Ovary (tissue), 10 donors: ENCODE results near the gene WFDC12. TPM values are rescaled to one million over a fixed set of nuclear protein-coding genes. Genes with fewer than 3 reads are reported as not detected.

Experiments used
- DNase-seq, 5 donors: peaks; one replicate each; pipeline ENCODE4 v3.0.0-alpha.2; 2019 to 2020
- H3K27ac ChIP-seq, 2 donors: fragments of 200-600 bp; one replicate each; pipeline versions ENCODE4 v1.5.1 to v1.8.0; 2019 to 2022
- H3K27me3 ChIP-seq: fragments of 200-600 bp; one replicate; pipeline ENCODE4 v1.8.0; 2022
- H3K36me3 ChIP-seq: fragments of 200-600 bp; sonication (generic); one replicate; pipeline ENCODE4 v1.5.1; 2019
- H3K4me1 ChIP-seq: one replicate; pipeline ENCODE4 v1.8.1; 2013; ENCODE audit warnings: mild to moderate bottlenecking, moderate library complexity; ENCODE audit not compliant: insufficient read depth
- H3K4me3 ChIP-seq: fragments of 200-600 bp; sonication (generic); one replicate; pipeline ENCODE4 v1.5.1; 2017
- H3K9me3 ChIP-seq, 2 donors: fragments of 200-600 bp in 1 of 2; sonication (generic) in 1 of 2; one replicate each; pipeline versions ENCODE4 v1.5.1 to v1.8.1; 2013 to 2019; ENCODE audit warnings: mild to moderate bottlenecking in 1 of 2, moderate library complexity in 1 of 2
- CTCF ChIP-seq, 3 donors: fragments of 450-650 bp in 2 of 3; fragments of 200-600 bp in 1 of 3; IDR thresholded peaks; one replicate each; pipeline versions ENCODE4 v1.5.1 to v1.8.0; 2016 to 2022; ENCODE audit warnings: antibody characterized with exemption in 3 of 3, mild to moderate bottlenecking in 1 of 3
- EP300 ChIP-seq: sonication (generic); formaldehyde crosslinking; IDR thresholded peaks from one replicate; pipeline ENCODE4 v1.6.1; 2017; ENCODE audit warnings: antibody characterized with exemption
- POLR2A ChIP-seq: fragments of 450-650 bp; IDR thresholded peaks from one replicate; pipeline ENCODE4 v1.6.1; 2017; ENCODE audit warnings: antibody characterized with exemption, mild to moderate bottlenecking, moderate library complexity
- WGBS, 3 donors: extraction: QIAGEN DNeasy Blood & Tissue Kit in 1 of 3; methylation state at CpG; one replicate each; pipeline versions ENCODE4 v1.1.5 to v1.1.7; 2013 to 2017; 5-methylcytosine and 5-hydroxymethylcytosine counted together
- intact Hi-C, 4 donors: fragments of 100-400 bp; cut with DNase I; formaldehyde crosslinking; loops; one replicate each; pipeline versions ENCODE4 v1.11.0 to v1.15.1; 2022 to 2023
- long read RNA-seq, 3 donors: library from polyadenylated mRNA in 2 of 3; unstranded in 2 of 3; transcript quantifications; one replicate each; pipeline ENCODE4 v2.0.0 and lab custom pipeline, GENCODE V29; 2021 to 2026
- polyA plus RNA-seq, 2 donors: library from polyadenylated mRNA; stranded (reverse); fragments of 200-250 nt in 1 of 2; fragments of 350-450 nt in 1 of 2; fragmentation: Illumina TruSeq in 1 of 2; extraction: RNeasy Lipid Tissue Mini Kit (QIAGEN cat#74804) in 1 of 2; gene quantifications; one replicate each; pipeline ENCODE4 v1.2.3, GENCODE V29; 2013 to 2014
- total RNA-seq, 7 donors: library from RNA; depleted of rRNA in 2 of 7; stranded (reverse); fragments of >200 nt in 2 of 7; fragmentation: NEBNext Ultra II Directional in 3 of 7; extraction: Animal tissue kit (Norgen Biotek cat#: 25700) in 3 of 7; gene quantifications; one replicate each; pipeline versions ENCODE4 v1.1.0 to v1.2.4, GENCODE V29; 2016 to 2023
- donor health status: DM: no; HTN: no; CAD: no; lungs with moderate emphysema.
- donor health status: DM: no; HTN: no; CAD: no.
- donor health status: Bipolar disorder and iron deficiency.
- donor health status: DM: yes; HTN: yes; CAD: no.
- donor health status: DM: no; HTN: no; CAD: no.
- donor health status: DM: yes; HTN: yes; CAD: no.

Gene WFDC12
- total RNA-seq: not detected
- polyA plus RNA-seq: not detected
- long read RNA-seq, donor 1: 0 reads
- long read RNA-seq, donor 2: 0 reads
- long read RNA-seq, donor 3: 0 reads

- TF ChIP-seq CTCF (IDR thresholded peaks at IDR 0.05): no peak
- TF ChIP-seq EP300: no peak
- no peak for TF ChIP-seq POLR2A
- Histone ChIP-seq H3K4me3 (no peak within 1 kb of the TSS), H3K9me3 (no peaks in the 10 kb centered on the region), H3K27ac (no peak within 1 kb of the TSS), H3K4me1 (no peaks in the 10 kb centered on the region), H3K27me3 (no peaks in the 10 kb centered on the region), H3K36me3 (no peaks in the 10 kb centered on the region)
- DNase-seq: no peak
- 78 to 80% (median 79%) methylated on average over 6 of the region's 6 CpGs for whole genome bisulfite sequencing, 3 donors
- intact Hi-C loops: no loop called here
These were observed at the start of gene WFDC12 for GRCh38 chr20:45124365-45124764. Gene WFDC12, minus strand, starts transcription at chr20:45124465. Its CDS starts 18 bp downstream, at chr20:45124447.

- Histone ChIP-seq H3K4me1 (no peaks in the 10 kb centered on the region), H3K27ac (no peak overlapping the region), H3K9me3 (no peaks in the 10 kb centered on the region), H3K27me3 (no peaks in the 10 kb centered on the region), H3K36me3 (no peaks in the 10 kb centered on the region), H3K4me3 (no peak overlapping the region)
- DNase-seq: no peak
- 5 to 21% (median 7%) methylated on average over 1 of the region's 1 CpG for whole genome bisulfite sequencing, 3 donors
- TF ChIP-seq CTCF (IDR thresholded peaks at IDR 0.05) (no peak), EP300 (no peak), POLR2A (no peak)
- intact Hi-C loops: no loop called here
These were observed 49.3 kb upstream of the WFDC12 start for GRCh38 chr20:45173522-45173921.

GRCh38 chr20:45164906-45165305 is 40.6 kb upstream of the WFDC12 start:
- DNase-seq: no peak
- Histone ChIP-seq H3K36me3 (no peaks in the 10 kb centered on the region), H3K4me1 (no peaks in the 10 kb centered on the region), H3K27me3 (no peaks in the 10 kb centered on the region), H3K4me3 (no peak overlapping the region), H3K27ac (no peak overlapping the region), H3K9me3 (no peaks in the 10 kb centered on the region)
- intact Hi-C loops: no loop called here
- TF ChIP-seq EP300: no peak
- no peak for TF ChIP-seq CTCF (IDR thresholded peaks at IDR 0.05)
- TF ChIP-seq POLR2A: no peak
- 68 to 75% (median 71%) methylated on average over 1 of the region's 1 CpG for WGBS, 3 donors

GRCh38 chr20:45163083-45163803 is 39.0 kb upstream of the WFDC12 start:
- 51 to 66% (median 53%) methylated on average over 1 of the region's 1 CpG for WGBS, 3 donors
- DNase-seq: no peak
- Histone ChIP-seq H3K4me3 (no peak overlapping the region), H3K27ac (no peak overlapping the region), H3K4me1 (no peaks in the 10 kb centered on the region), H3K27me3 (no peaks in the 10 kb centered on the region), H3K9me3 (no peaks in the 10 kb centered on the region), H3K36me3 (no peaks in the 10 kb centered on the region)
- TF ChIP-seq CTCF (IDR thresholded peaks at IDR 0.05) (no peak), EP300 (no peak), POLR2A (no peak)
- intact Hi-C loops: no loop called here
